Ovary (tissue), 9 donors: ENCODE data around the gene CLCN6. TPM values are rescaled to one million over a fixed set of nuclear protein-coding genes. Genes with fewer than 3 reads are reported as not detected.
"Not testable (repeated sequence)": the region's sequence is repeated elsewhere in the genome, so short reads cannot be mapped to it uniquely, and the experiment has no call there.

Experiments used
- DNase-seq, 5 donors: peaks; one replicate each; pipeline ENCODE4 v3.0.0-alpha.2; 2019 to 2020
- H3K27ac ChIP-seq, 2 donors: fragments of 200-600 bp; one replicate each; pipeline versions ENCODE4 v1.5.1 to v1.8.0; 2019 to 2022
- H3K27me3 ChIP-seq: fragments of 200-600 bp; one replicate; pipeline ENCODE4 v1.8.0; 2022
- H3K36me3 ChIP-seq: fragments of 200-600 bp; sonication (generic); one replicate; pipeline ENCODE4 v1.5.1; 2019
- H3K4me1 ChIP-seq: one replicate; pipeline ENCODE4 v1.8.1; 2013; ENCODE audit warnings: mild to moderate bottlenecking, moderate library complexity; ENCODE audit not compliant: insufficient read depth
- H3K4me3 ChIP-seq: fragments of 200-600 bp; sonication (generic); one replicate; pipeline ENCODE4 v1.5.1; 2017
- H3K9me3 ChIP-seq, 2 donors: fragments of 200-600 bp in 1 of 2; sonication (generic) in 1 of 2; one replicate each; pipeline versions ENCODE4 v1.5.1 to v1.8.1; 2013 to 2019; ENCODE audit warnings: mild to moderate bottlenecking in 1 of 2, moderate library complexity in 1 of 2
- EP300 ChIP-seq: sonication (generic); formaldehyde crosslinking; IDR thresholded peaks from one replicate; pipeline ENCODE4 v1.6.1; 2017; ENCODE audit warnings: antibody characterized with exemption
- POLR2A ChIP-seq: fragments of 450-650 bp; IDR thresholded peaks from one replicate; pipeline ENCODE4 v1.6.1; 2017; ENCODE audit warnings: antibody characterized with exemption, mild to moderate bottlenecking, moderate library complexity
- WGBS, 3 donors: extraction: QIAGEN DNeasy Blood & Tissue Kit in 1 of 3; methylation state at CpG; one replicate each; pipeline versions ENCODE4 v1.1.5 to v1.1.7; 2013 to 2017; 5-methylcytosine and 5-hydroxymethylcytosine counted together
- intact Hi-C, 4 donors: fragments of 100-400 bp; cut with DNase I; formaldehyde crosslinking; loops; one replicate each; pipeline versions ENCODE4 v1.11.0 to v1.15.1; 2022 to 2023
- polyA plus RNA-seq, 2 donors: library from polyadenylated mRNA; stranded (reverse); fragments of 200-250 nt in 1 of 2; fragments of 350-450 nt in 1 of 2; fragmentation: Illumina TruSeq in 1 of 2; extraction: RNeasy Lipid Tissue Mini Kit (QIAGEN cat#74804) in 1 of 2; gene quantifications; one replicate each; pipeline ENCODE4 v1.2.3, GENCODE V29; 2013 to 2014
- total RNA-seq, 7 donors: library from RNA; depleted of rRNA in 2 of 7; stranded (reverse); fragments of >200 nt in 2 of 7; fragmentation: NEBNext Ultra II Directional in 3 of 7; extraction: Animal tissue kit (Norgen Biotek cat#: 25700) in 3 of 7; gene quantifications; one replicate each; pipeline versions ENCODE4 v1.1.0 to v1.2.4, GENCODE V29; 2016 to 2023
- TF ChIP-seq, protein P1 (sequence below), 3 donors: fragments of 450-650 bp in 2 of 3; fragments of 200-600 bp in 1 of 3; IDR thresholded peaks; one replicate each; pipeline versions ENCODE4 v1.5.1 to v1.8.0; 2016 to 2022; ENCODE audit warnings: antibody characterized with exemption in 3 of 3, mild to moderate bottlenecking in 1 of 3
- donor health status: DM: no; HTN: no; CAD: no; lungs with moderate emphysema.
- donor health status: DM: no; HTN: no; CAD: no.
- donor health status: Bipolar disorder and iron deficiency.
- donor health status: DM: yes; HTN: yes; CAD: no.
- donor health status: DM: no; HTN: no; CAD: no.
- donor health status: DM: yes; HTN: yes; CAD: no.

The CLCN6 gene
- total and polyA plus RNA-seq, 9 donors, result 11.7 to 39.7 (median 25.6) TPM

DNA sequence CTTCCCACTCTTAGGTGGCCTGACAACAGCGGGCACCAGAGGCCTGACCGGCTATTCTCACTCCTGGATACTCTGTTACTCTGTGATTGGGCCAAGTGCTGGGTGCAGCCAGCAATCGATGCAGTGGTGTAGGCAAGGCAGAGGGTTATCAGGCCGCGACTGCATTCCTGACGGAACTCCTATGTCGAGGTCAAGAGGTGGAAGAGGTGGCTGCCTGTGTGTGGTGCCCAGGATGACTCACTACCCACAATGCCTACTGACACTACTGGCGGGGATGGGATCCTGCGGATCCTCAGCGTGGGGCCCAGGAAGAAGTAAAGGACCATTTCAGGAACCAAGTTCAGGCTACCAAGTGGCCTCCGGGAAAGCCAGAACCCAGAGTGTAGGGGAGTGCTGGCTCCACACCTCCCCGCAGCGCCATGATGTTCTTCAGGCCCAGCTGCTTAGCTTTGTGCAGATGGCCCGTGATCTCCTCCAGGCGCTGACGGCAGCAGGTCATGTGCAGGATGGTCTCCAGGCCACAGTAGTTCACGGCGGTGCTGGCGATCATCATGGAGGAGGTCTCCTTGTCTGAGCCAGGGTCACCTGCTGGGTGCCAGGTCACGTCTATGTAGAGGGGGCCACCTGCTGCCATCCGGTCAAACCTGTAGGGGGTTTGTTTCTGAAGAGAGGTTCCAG lies 5.1 kb upstream of the CLCN6 start:
- intact Hi-C loops, result no loop called here
- Histone ChIP-seq H3K4me1 (peaks cover 9% of the 10 kb centered on the region), H3K27ac (peak overlapping the region in 1 of 2 donors; percentile 36), H3K4me3 (no peak overlapping the region), H3K36me3 (no peaks in the 10 kb centered on the region), H3K9me3 (no peaks in the 10 kb centered on the region), H3K27me3 (no peaks in the 10 kb centered on the region)
- peak in 3 of 5 donors; percentile 27 to 59 (median 49) for DNase-seq
- TF ChIP-seq EP300 (no peak), POLR2A (no peak)
- TF ChIP-seq, protein P1, sequence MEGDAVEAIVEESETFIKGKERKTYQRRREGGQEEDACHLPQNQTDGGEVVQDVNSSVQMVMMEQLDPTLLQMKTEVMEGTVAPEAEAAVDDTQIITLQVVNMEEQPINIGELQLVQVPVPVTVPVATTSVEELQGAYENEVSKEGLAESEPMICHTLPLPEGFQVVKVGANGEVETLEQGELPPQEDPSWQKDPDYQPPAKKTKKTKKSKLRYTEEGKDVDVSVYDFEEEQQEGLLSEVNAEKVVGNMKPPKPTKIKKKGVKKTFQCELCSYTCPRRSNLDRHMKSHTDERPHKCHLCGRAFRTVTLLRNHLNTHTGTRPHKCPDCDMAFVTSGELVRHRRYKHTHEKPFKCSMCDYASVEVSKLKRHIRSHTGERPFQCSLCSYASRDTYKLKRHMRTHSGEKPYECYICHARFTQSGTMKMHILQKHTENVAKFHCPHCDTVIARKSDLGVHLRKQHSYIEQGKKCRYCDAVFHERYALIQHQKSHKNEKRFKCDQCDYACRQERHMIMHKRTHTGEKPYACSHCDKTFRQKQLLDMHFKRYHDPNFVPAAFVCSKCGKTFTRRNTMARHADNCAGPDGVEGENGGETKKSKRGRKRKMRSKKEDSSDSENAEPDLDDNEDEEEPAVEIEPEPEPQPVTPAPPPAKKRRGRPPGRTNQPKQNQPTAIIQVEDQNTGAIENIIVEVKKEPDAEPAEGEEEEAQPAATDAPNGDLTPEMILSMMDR (IDR thresholded peaks at IDR 0.05), result no peak
- 78 to 87% (median 80%) methylated on average over 19 to 21 of the region's 21 CpGs for WGBS, 3 donors

DNA sequence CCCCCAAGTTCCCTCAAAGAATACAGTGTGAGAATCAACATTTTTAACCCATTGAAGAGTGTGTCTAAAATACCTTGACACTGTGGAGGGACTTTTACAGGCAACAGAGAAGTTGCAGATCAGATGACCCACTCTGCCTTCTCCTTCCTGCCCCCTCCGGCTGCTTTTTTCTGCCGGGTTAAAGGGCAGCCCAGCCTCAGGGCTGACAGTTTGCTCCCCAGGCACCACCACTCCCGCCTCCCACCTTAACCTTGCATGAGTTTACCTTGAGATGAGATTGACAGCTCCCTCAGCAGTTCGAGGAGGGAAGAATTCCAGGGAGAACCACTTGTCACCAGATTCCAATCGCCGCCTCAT lies 3.4 kb upstream of the CLCN6 start:
- DNase-seq, result peak in 4 of 5 donors; percentile 32 to 61 (median 55)
- Histone ChIP-seq H3K27ac (peak overlapping the region; percentile 95 to 96), H3K9me3 (no peaks in the 10 kb centered on the region), H3K4me1 (peaks cover 5% of the 10 kb centered on the region), H3K36me3 (no peaks in the 10 kb centered on the region), H3K27me3 (no peaks in the 10 kb centered on the region), H3K4me3 (peak overlapping the region; percentile 62)
- intact Hi-C loops, result loop anchor here in 1 of 4 donors (2.0 kb wide), 1 partner anchor 16 kb away; no protein-coding TSS in a partner anchor
- WGBS, 3 donors, result 4 to 7% (median 5%) methylated on average over 6 of the region's 6 CpGs
- TF ChIP-seq POLR2A, result peak; percentile 29
- TF ChIP-seq, protein P1 (IDR thresholded peaks at IDR 0.05), result no peak
- no peak for TF ChIP-seq EP300

DNA sequence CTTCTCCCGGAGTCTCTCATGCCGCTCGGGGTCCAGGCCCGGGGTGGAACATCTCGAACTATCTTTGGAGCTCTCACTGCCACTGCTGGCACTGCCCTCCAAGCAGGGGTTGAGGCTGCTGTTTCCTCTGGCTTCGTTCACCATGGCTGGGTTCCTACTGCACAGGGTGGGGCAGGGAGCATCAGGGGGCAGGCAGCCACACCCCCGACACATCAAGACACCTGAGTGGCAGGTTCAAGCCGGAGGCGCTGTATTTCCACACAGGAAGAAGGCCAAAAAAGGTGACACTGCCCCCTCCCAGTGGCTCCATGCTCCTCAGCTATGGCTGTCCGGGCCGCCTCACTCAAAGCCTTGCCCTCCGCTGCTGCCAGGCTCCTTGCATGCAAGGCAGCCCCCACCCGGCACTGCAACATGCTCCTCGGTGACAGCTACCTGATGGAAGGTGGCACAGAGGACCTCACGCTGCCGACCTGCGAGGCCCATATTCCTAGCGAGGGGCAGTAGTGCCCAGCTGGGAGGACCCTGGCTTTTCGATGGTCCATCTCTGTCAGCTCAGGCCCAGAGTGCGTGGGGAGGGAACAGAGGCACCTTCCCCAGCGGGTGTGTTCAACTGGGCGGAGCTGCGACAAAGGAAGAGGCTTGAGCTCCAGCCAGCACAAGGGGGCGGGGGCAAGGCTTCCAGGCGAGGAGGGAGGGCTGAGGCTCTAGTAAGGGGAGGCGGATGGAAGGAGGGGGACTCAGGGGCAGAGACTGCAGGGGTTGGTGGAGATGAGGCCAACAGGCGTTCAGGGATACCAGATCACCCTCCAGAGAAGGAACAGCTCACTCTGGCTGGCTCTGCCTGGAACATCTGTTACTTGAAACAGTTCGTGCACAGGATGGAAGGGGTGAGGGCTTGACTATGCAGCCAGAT lies 2.8 kb upstream of the CLCN6 start:
- WGBS, 3 donors, result 1 to 2% (median 2%) methylated on average over 27 to 28 of the region's 28 CpGs
- Histone ChIP-seq H3K4me3 (peak overlapping the region; percentile 62), H3K9me3 (no peaks in the 10 kb centered on the region), H3K36me3 (no peaks in the 10 kb centered on the region), H3K27me3 (no peaks in the 10 kb centered on the region), H3K4me1 (peaks cover 4% of the 10 kb centered on the region), H3K27ac (peak overlapping the region; percentile 95 to 96)
- peak; percentile 96 to 98 (median 97) for DNase-seq
- TF ChIP-seq EP300, result no peak
- TF ChIP-seq, protein P1 (IDR thresholded peaks at IDR 0.05), result no peak
- peak; percentile 76 for TF ChIP-seq POLR2A
- intact Hi-C loops, result loop anchor here in 1 of 4 donors (2.0 kb wide), 1 partner anchor 16 kb away; no protein-coding TSS in a partner anchor

GRCh38 chr1:11803924-11804665 lies 1.9 kb upstream of the CLCN6 start:
- intact Hi-C loops, result loop anchor here in 1 of 4 donors (2.0 kb wide), 1 partner anchor 17 kb away; no protein-coding TSS in a partner anchor
- H3K36me3 ChIP-seq, H3K4me1 ChIP-seq, H3K9me3 ChIP-seq, H3K27me3 ChIP-seq: not testable (repeated sequence)
- 43 to 49% (median 47%) methylated on average over 9 of the region's 9 CpGs for WGBS, 3 donors
- H3K4me3 ChIP-seq, result peak overlapping the region; percentile 80
- H3K27ac ChIP-seq, result peak overlapping the region; percentile 95 to 96
- DNase-seq, result peak in 2 of 5 donors; percentile 18 to 39
